Activated CD8-positive, alpha-beta T cell treated with anti-CD3 and anti-CD28 coated beads for 36 hours (primary cell): ENCODE results near the gene TAS2R19. TPM values are rescaled to one million over a fixed set of nuclear protein-coding genes. Genes with fewer than 3 reads are reported as not detected.
A peak's percentile ranks its signal among the peaks of the same experiment; 100 is the strongest.

Experiments
- ATAC-seq: fragments of 200-7000 bp; cut with Tn5 transposase; one replicate; pipeline ENCODE4 v1.10.0; 2021; ENCODE audit warnings: mild to moderate bottlenecking, moderate library complexity
- CTCF ChIA-PET: fragments of 350-600 bp; sonication (Branson Sonifier 250); formaldehyde crosslinking; loops from one replicate; lab custom pipeline; 2021; ENCODE audit warnings: antibody characterized with exemption; lab: Charles Lee
- POLR2A ChIA-PET: fragments of 350-600 bp; sonication (Branson Sonifier 250); formaldehyde crosslinking; loops from one replicate; lab custom pipeline; 2021; ENCODE audit warnings: antibody characterized with exemption; lab: Charles Lee
- DNase-seq: peaks from one replicate; pipeline ENCODE4 v3.0.0-alpha.2; 2020
- H3K27ac Mint-ChIP-seq: one replicate; pipeline ENCODE4 v1.8.0; 2021; ENCODE audit warnings: mild to moderate bottlenecking, mixed read lengths
- H3K27me3 Mint-ChIP-seq: one replicate; pipeline ENCODE4 v1.8.0; 2021; ENCODE audit warnings: mixed read lengths
- H3K36me3 Mint-ChIP-seq: one replicate; pipeline ENCODE4 v1.8.0; 2021; ENCODE audit warnings: low read depth, mixed read lengths
- H3K4me1 Mint-ChIP-seq: one replicate; pipeline ENCODE4 v1.8.0; 2021; ENCODE audit warnings: low read depth, mixed read lengths
- H3K4me3 Mint-ChIP-seq: one replicate; pipeline ENCODE4 v1.8.0; 2021; ENCODE audit warnings: mild to moderate bottlenecking, moderate library complexity, mixed read lengths
- H3K9me3 Mint-ChIP-seq: one replicate; pipeline ENCODE4 v1.8.0; 2021; ENCODE audit warnings: mixed read lengths
- intact Hi-C: fragments of 100-400 bp; cut with micrococcal nuclease; formaldehyde crosslinking; loops from one replicate; pipeline ENCODE4 v1.10.0; 2022
- total RNA-seq, 2 experiments: library from RNA; stranded (reverse); gene quantifications; one replicate each; pipeline ENCODE4 v1.2.3, GENCODE V29; 2021
- TF ChIP-seq, protein P1 (sequence below): fragments of 200-600 bp; IDR thresholded peaks from one replicate; pipeline ENCODE4 v1.8.0; 2022; ENCODE audit warnings: antibody characterized with exemption, mild to moderate bottlenecking

The TAS2R19 gene
- total RNA-seq, 2 experiments from 2014 or later, result 1.4 to 1.5 TPM

DNA sequence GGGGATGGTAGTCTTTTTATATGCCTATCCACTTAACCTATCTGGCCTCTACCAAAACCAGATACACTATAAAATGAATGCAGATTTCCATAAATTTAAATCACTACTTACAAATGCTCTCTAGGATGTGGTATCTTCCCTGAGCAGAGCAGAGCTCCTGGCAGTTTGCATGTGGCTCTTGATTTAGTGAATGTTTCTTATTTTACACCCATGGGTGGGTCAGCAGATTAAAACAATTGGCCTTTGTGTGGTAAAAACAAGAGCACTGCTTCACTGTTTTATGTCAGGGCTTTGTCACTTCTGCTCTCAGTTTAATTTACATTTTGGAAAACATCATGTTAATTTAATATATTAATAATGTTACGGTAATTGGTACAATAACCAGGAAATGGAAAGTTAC, 5.5 kb downstream of the TAS2R19 start:
- ChIA-PET CTCF (no interaction called here), POLR2A (interaction anchor here (0.6 kb wide), 1 partner anchor 80 kb away, joined by 3 read pairs; no protein-coding TSS in a partner anchor)
- Mint-ChIP-seq H3K36me3 (peaks cover 12% of the 10 kb centered on the region), H3K27me3 (no peaks in the 10 kb centered on the region), H3K27ac (no peak overlapping the region), H3K4me1 (peaks cover 6% of the 10 kb centered on the region), H3K9me3 (no peaks in the 10 kb centered on the region), H3K4me3 (no peak overlapping the region)
- ATAC-seq, result no peak
- intact Hi-C loops, result no loop called here
- no peak for DNase-seq
- TF ChIP-seq, protein P1, sequence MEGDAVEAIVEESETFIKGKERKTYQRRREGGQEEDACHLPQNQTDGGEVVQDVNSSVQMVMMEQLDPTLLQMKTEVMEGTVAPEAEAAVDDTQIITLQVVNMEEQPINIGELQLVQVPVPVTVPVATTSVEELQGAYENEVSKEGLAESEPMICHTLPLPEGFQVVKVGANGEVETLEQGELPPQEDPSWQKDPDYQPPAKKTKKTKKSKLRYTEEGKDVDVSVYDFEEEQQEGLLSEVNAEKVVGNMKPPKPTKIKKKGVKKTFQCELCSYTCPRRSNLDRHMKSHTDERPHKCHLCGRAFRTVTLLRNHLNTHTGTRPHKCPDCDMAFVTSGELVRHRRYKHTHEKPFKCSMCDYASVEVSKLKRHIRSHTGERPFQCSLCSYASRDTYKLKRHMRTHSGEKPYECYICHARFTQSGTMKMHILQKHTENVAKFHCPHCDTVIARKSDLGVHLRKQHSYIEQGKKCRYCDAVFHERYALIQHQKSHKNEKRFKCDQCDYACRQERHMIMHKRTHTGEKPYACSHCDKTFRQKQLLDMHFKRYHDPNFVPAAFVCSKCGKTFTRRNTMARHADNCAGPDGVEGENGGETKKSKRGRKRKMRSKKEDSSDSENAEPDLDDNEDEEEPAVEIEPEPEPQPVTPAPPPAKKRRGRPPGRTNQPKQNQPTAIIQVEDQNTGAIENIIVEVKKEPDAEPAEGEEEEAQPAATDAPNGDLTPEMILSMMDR, result no peak

DNA sequence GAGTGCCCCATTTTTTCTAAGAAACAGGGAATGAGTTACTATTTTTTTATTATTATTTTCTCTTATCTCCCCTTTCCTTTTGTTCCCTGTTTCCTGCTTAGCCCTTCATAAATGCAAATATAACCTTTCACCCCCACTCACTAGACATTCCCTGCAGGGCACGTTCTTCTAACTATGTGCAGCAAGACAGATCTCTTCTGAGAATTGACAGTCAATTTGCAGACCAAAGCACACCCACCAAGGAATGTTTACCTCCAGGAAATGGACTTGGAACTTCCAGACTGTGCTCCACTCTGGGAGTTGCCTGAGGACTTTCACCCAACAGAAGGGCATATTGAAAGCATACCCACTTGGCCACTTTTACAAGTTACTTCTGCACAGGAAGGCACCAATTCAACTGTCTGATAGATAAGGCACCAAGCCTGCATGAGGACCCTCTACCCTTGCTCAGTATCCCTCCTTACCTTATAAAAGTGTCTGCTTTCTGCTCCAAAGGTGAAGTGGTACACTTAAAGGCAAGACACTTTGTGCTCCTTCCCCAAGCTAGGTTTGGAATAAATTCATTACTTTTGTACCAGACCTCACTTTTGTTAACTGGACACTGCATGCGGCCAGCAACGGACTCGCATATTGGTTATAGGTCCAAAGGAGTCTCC, 6.5 kb downstream of the TAS2R19 start:
- H3K4me3 Mint-ChIP-seq, result no peak overlapping the region
- H3K27ac Mint-ChIP-seq, result no peak overlapping the region
- no peak for DNase-seq
- ChIA-PET CTCF (no interaction called here), POLR2A (no interaction called here)
- intact Hi-C loops, result loop anchor here (2.0 kb wide), 1 partner anchor 53 kb away; no protein-coding TSS in a partner anchor
- no peak for ATAC-seq
- no peaks in the 10 kb centered on the region for H3K9me3 Mint-ChIP-seq
- no peaks in the 10 kb centered on the region for H3K27me3 Mint-ChIP-seq
- TF ChIP-seq, protein P1, result no peak
- peaks cover 11% of the 10 kb centered on the region for H3K36me3 Mint-ChIP-seq
- H3K4me1 Mint-ChIP-seq, result peaks cover 6% of the 10 kb centered on the region

DNA sequence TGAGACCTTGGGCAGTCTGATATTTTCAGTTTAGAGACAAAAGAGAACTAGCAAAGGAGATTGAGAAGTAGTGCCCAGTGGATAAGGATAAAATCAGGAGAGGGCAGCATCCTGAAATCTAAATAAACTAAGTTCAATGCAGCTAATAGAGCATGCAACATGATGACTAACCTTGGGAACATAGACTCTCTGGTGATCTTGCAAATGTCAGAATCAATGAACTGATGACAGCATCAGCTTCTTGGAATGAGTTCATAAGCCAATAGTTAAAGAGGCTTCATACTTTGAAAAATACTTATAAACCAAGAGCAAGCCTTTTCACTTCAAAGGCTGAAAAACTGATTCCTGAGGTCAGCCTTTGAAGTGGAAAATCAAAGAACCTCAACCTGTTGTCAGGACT, 8.2 kb downstream of the TAS2R19 start:
- no peak for DNase-seq
- Mint-ChIP-seq H3K27ac (no peak overlapping the region), H3K27me3 (no peaks in the 10 kb centered on the region), H3K4me1 (peaks cover 6% of the 10 kb centered on the region), H3K9me3 (no peaks in the 10 kb centered on the region), H3K4me3 (no peak overlapping the region), H3K36me3 (peaks cover 10% of the 10 kb centered on the region)
- TF ChIP-seq, protein P1, result no peak
- CTCF ChIA-PET, result no interaction called here
- POLR2A ChIA-PET, result no interaction called here
- intact Hi-C loops, result loop anchor here (2.0 kb wide), 1 partner anchor 55 kb away; no protein-coding TSS in a partner anchor
- peak; percentile 34 for ATAC-seq

DNA sequence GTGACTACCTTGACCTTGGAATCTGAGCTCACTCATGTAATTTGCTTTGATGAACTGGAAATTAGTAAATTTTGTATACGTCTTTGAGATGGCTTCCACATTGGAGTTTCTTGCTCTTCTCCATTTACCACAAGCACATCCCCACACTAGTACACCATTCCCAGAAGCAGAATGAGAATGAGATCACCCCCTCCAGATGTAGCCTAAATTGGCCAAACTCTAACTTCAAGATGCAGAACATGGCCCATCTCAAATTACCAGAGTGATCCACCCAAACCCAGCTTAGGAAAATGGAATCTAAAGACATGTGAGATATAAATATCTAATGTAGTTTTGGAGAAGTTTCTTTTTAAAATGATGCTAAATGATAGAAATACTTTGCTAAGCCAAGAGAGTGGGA, 14.8 kb downstream of the TAS2R19 start:
- DNase-seq (no peak), ATAC-seq (no peak)
- no peak overlapping the region for H3K4me3 Mint-ChIP-seq
- ChIA-PET CTCF (no interaction called here), POLR2A (interaction anchor here (0.6 kb wide), 1 partner anchor 1018 kb away, joined by 3 read pairs; no protein-coding TSS in a partner anchor)
- peaks cover 8% of the 10 kb centered on the region for H3K36me3 Mint-ChIP-seq
- TF ChIP-seq, protein P1, result no peak
- intact Hi-C loops, result no loop called here
- H3K9me3 Mint-ChIP-seq, result no peaks in the 10 kb centered on the region
- no peak overlapping the region for H3K27ac Mint-ChIP-seq
- no peaks in the 10 kb centered on the region for H3K4me1 Mint-ChIP-seq
- no peaks in the 10 kb centered on the region for H3K27me3 Mint-ChIP-seq

DNA sequence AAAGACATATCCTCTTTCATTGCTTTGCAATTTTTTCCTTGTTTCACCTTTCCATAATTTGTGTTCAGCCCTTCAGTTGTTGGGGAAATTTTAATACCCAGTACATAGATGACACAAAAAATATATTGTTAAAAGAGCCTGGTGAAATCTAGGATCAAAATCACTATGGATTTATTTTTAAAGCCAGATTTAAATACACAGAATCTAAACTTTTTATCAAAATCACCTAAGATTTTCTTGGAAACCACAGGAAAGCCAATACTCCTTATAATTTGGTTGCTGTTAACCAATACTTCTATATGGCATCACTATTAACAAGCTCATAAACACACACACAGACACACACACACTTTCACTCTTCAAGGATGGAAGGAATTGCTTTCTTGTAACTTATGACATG, 24.2 kb downstream of the TAS2R19 start, which contains the start of gene TAS2R20:
Gene TAS2R20 (minus strand): TSS at position 101 of the 400 bp plus-strand sequence. CDS start 429 bp downstream, outside the sequence.
- DNase-seq (no peak), ATAC-seq (no peak)
- Mint-ChIP-seq H3K9me3 (peaks cover 1% of the 10 kb centered on the region), H3K27me3 (no peaks in the 10 kb centered on the region), H3K4me1 (no peaks in the 10 kb centered on the region), H3K4me3 (no peak within 1 kb of the TSS), H3K27ac (no peak within 1 kb of the TSS), H3K36me3 (peaks cover 27% of the 10 kb centered on the region)
- intact Hi-C loops, result no loop called here
- CTCF ChIA-PET, result no interaction called here
- TF ChIP-seq, protein P1, result no peak
- POLR2A ChIA-PET, result no interaction called here
